Activated CD4-positive, alpha-beta T cell treated with anti-CD3 and anti-CD28 coated beads for 1 hour (primary cell): ENCODE data around the gene SCN1B.
"Not testable (repeated sequence)": the region's sequence is repeated elsewhere in the genome, so short reads cannot be mapped to it uniquely, and the experiment has no call there.

Experiments used
- DNase-seq: peaks from one replicate; pipeline ENCODE4 v3.0.0-alpha.2; 2020

Gene SCN1B

GRCh38 chr19:35002037-35002535 is 28.2 kb upstream of the SCN1B start:
- DNase-seq = no peak

- no peak for DNase-seq
These were observed 25.6 kb upstream of the SCN1B start for GRCh38 chr19:35004517-35005255.

GRCh38 chr19:35005256-35005977 is 24.9 kb upstream of the SCN1B start:
- DNase-seq = no peak

GRCh38 chr19:35006007-35006341 is 24.3 kb upstream of the SCN1B start:
- DNase-seq = not testable (repeated sequence)

- no peak for DNase-seq
These were observed 23.8 kb upstream of the SCN1B start for GRCh38 chr19:35006342-35006998.

GRCh38 chr19:35006999-35007365 is 23.3 kb upstream of the SCN1B start:
- no peak for DNase-seq

- not testable (repeated sequence) for DNase-seq
These were observed 22.8 kb upstream of the SCN1B start for GRCh38 chr19:35007427-35007826.

GRCh38 chr19:35008891-35009341 is 21.4 kb upstream of the SCN1B start:
- no peak for DNase-seq

GRCh38 chr19:35009424-35010415 is 20.6 kb upstream of the SCN1B start:
- no peak for DNase-seq

- DNase-seq = no peak
These were observed 19.1 kb upstream of the SCN1B start for GRCh38 chr19:35011091-35011689.

- no peak for DNase-seq
These were observed 18.3 kb upstream of the SCN1B start for GRCh38 chr19:35011737-35012682.

GRCh38 chr19:35013041-35013819 is 17.0 kb upstream of the SCN1B start:
- peak; percentile 68 for DNase-seq

GRCh38 chr19:35013820-35014754 is 16.2 kb upstream of the SCN1B start:
- peak; percentile 45 for DNase-seq

- DNase-seq = not testable (repeated sequence)
These were observed 15.5 kb upstream of the SCN1B start for GRCh38 chr19:35014774-35015173.

GRCh38 chr19:35015270-35015953 is 14.9 kb upstream of the SCN1B start:
- DNase-seq = no peak

GRCh38 chr19:35015954-35016351 is 14.3 kb upstream of the SCN1B start:
- DNase-seq = no peak

GRCh38 chr19:35017507-35017906 is 12.8 kb upstream of the SCN1B start:
- DNase-seq = no peak

- DNase-seq = no peak
These were observed 11.9 kb upstream of the SCN1B start for GRCh38 chr19:35018379-35018778.
